GM10847 (cell line): ENCODE measurements around the gene TMCC3.

Experiments used
- POLR2A ChIP-seq: IDR thresholded peaks from 2 replicates; pipeline ENCODE4 v1.6.1; 2011; ENCODE audit not compliant: insufficient read length; ENCODE audit errors: extremely low read depth

Gene TMCC3

GRCh38 chr12:94677778-94678177 is 27.4 kb upstream of the TMCC3 start:
- no peak for TF ChIP-seq POLR2A

DNA sequence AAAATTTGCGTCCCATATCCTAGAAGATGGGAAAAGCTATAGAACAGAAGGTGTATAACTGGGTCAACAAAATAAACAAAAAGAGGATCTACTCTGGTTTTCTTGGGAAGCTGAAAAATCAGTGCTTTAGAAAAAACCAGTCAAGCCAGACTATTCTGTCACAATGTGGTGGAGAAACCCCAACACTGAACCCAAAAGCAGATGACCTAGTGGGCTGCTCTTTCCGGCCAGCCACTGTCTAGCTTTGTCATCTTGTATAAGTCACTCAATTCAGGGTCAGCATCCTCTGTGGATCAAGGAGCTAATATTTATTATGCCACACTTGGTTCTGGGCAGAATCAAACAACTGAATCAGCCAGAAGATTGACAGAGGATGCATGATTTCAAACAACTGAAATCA is 26.6 kb upstream of the TMCC3 start:
- TF ChIP-seq POLR2A: no peak

DNA sequence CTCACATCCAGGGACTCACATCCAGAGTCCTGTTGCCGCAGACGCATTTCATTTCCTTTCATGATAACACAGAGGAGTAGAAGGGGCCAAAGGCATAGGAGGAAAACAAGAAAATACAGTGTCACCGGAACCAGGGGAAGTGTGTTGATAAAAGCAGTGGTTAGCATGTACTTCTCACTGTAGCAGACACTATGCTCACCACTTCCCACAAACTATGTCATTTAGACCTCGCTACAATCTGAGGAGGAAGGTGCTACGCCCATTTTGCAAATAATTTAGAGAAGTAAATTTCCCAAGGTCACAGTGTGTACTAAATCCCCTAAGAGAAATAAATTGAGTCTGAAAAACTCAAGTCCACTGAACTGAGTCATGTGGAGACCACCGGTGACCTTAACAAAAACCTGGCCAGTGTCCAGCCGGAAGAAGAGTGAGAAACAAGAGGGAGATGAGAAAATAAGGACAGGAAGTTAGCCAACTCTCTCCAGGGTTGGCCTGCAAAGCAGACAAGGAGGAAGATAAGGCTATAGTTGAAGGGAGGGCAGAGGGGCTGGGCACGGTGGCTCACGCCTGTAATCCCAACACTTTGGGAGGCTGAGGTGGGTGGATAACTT is 25.8 kb upstream of the TMCC3 start:
- no peak for TF ChIP-seq POLR2A

DNA sequence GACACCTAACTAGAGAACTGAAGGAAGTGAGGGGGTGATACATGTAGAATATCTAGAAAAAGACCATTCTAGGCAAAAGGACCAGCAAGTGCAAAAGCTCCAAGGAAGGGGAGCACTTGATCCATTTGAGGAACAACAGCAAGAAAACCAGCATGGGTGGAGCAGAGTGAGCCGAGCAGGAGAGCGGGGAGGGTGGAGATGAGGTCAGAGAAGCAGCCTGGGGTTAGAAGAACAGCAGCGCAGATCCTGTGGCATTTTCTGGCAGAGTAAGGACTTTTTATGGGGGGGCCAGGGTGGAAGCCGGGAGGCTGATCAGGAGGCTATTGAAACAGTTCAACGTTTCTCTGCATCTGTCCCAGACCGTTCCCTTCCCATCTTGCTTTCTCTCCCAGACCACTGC is 24.5 kb upstream of the TMCC3 start:
- no peak for TF ChIP-seq POLR2A

- no peak for TF ChIP-seq POLR2A
Observed at GRCh38 chr12:94674051-94674451, 23.7 kb upstream of the TMCC3 start.

GRCh38 chr12:94673496-94673895 is 23.1 kb upstream of the TMCC3 start:
- no peak for TF ChIP-seq POLR2A

GRCh38 chr12:94671917-94672316 is 21.6 kb upstream of the TMCC3 start:
- TF ChIP-seq POLR2A: no peak

DNA sequence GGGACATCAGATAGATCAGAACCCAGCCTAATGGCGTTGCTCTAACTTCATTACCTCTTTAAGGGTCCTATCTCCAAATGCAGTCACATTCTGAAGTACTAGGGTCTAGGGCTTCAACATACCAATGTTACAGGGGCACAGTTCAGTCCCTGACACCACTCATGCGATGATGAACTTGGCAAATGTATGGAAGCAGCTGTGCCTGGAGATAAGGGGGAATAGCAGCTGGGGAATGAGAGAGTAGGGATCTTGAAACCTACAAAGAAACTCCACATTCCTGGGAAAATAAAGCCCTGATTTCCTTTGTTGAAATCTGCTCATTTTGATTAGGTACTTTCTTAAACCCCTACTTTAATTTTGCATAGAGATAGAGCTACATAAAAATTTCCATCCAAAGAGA is 20.5 kb upstream of the TMCC3 start:
- TF ChIP-seq POLR2A: no peak

DNA sequence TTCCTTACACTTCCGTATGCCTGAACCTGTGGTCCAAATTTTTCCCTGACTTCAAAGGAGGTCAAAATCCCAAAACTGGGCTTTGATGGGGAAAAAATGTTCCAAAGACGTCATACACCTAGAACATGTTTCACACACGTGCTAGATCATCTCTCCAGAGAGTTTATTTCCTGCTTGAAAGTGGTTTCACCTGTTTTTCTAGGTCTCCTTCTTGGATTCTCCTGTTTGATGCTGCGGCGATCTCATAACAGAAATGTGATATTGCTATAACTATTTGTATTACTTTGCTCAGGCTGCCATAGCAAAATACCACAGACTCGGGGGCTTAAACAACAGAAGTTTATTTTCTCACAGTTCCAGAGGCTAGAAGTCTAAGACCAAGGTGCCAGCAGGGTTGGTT is 19.7 kb upstream of the TMCC3 start:
- TF ChIP-seq POLR2A: no peak

- TF ChIP-seq POLR2A: no peak
Observed at GRCh38 chr12:94667031-94667540, 16.7 kb upstream of the TMCC3 start.

DNA sequence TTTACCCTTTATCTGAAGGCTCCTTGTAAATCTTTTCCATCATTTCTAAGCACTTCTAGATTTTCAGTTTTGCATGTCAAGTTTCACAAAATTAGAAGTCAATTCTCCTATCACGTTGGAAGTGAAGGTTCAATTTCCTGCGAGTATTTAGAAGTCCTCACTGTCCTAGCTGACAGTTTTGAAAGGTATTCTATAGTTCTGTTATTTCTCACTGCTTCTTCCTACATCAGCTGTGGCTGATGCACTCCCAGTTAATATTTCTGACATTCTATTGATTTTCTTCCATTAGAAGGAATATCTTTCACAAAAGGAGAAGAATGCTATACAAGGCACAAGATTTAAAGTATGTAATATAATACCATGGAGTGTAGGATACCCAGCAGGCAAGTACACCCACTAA is 15.8 kb upstream of the TMCC3 start:
- no peak for TF ChIP-seq POLR2A

DNA sequence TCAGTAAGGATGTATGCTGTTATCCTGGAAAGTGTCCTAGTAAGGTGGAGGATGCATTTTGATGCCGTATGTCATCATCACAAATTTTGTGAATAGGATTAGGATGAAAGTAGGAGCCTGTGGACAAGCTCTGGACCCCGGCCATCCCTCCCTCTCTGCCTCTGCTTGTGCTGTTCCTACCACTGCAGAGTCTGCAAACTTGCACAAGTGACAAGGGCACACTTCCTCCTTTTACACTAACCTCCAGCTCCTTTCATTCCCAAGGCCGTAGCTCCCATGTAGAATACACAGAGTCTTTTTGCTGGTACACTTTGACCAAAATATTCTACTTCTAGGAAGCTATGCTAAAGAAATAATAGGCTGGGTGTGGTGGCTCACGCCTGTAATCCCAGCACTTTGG is 13.3 kb upstream of the TMCC3 start:
- no peak for TF ChIP-seq POLR2A

GRCh38 chr12:94663071-94663470 is 12.7 kb upstream of the TMCC3 start:
- no peak for TF ChIP-seq POLR2A

- TF ChIP-seq POLR2A: no peak
Observed at GRCh38 chr12:94660436-94660835, 10.1 kb upstream of the TMCC3 start.

GRCh38 chr12:94659346-94659930 is 9.1 kb upstream of the TMCC3 start:
- no peak for TF ChIP-seq POLR2A

DNA sequence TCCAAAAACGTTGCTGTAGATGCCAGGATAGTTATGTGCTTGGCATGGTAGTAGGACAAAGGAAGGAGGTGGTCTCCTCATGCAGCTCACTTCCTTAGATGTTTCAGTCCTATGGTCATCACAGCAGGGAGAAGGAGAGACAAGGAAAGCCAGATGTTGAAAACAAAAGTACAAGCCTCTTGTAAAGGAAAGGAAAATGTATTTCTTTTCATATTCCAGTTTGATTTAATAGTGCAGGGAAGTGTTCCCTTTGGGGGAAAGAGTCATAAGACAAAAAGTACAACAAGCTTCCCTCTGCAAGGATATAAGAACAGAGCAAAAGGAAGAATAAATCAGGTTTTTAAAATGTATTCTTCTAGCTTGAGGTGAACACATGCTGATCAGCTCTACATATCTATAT is 8.6 kb upstream of the TMCC3 start:
- TF ChIP-seq POLR2A: no peak

DNA sequence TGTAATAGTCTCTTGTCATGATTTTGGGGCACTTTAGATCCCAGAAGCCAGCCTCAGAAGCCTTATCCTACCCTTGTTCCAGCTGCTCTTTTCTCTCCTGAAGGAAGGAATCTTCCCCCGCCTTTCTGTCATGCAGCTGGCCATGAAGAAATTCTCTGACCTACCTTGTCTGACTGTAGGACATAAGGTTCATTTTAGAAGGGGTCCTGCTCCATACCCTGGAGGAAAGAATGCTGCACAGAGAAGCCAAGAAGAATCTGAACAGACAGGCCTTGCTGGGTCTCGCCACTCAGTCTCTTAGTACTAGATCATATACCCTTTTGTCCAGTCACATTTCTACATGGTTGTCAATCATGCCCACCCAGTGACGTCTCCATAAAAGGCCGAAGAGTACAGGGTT is 6.2 kb upstream of the TMCC3 start:
- no peak for TF ChIP-seq POLR2A
